ENCODE results near the gene TMSB10. TPM values are rescaled to one million over a fixed set of nuclear protein-coding genes. Genes with fewer than 3 reads are reported as not detected.

The TMSB10 gene
- total RNA-seq (1,000 to 10,000 TPM; 1,864 to 1,912 TPM), polyA plus RNA-seq (ENCODE audit: insufficient read length in 6 of 6) (1,000 to 10,000 TPM; 2,323 to 2,766 (median 2,562) TPM)
- long read RNA-seq, donor 1, transcript TMSB10-201 (3 exons, 496 nt) = major isoform, 4,217 of 4,668 reads
- long read RNA-seq, donor 1, partial matches to known transcripts = 258 of 4,668 reads
- long read RNA-seq, donor 1, other reads (novel, unspliced or antisense) = 193 of 4,668 reads
- long read RNA-seq, donor 2, transcript TMSB10-201 (3 exons, 496 nt) = major isoform, 2,926 of 3,371 reads
- long read RNA-seq, donor 2, partial matches to known transcripts = 319 of 3,371 reads
- long read RNA-seq, donor 2, other reads (novel, unspliced or antisense) = 126 of 3,371 reads
- long read RNA-seq, donor 3, transcript TMSB10-201 (3 exons, 496 nt) = major isoform, 3,510 of 3,777 reads
- long read RNA-seq, donor 3, partial matches to known transcripts = 172 of 3,777 reads
- long read RNA-seq, donor 3, other reads (novel, unspliced or antisense) = 95 of 3,777 reads
- long read RNA-seq, donor 4, transcript TMSB10-201 (3 exons, 496 nt) = major isoform, 2,315 of 3,153 reads
- long read RNA-seq, donor 4, partial matches to known transcripts = 799 of 3,153 reads
- long read RNA-seq, donor 4, other reads (novel, unspliced or antisense) = 39 of 3,153 reads
- long read RNA-seq, donor 5, transcript TMSB10-201 (3 exons, 496 nt) = major isoform, 2,901 of 3,292 reads
- long read RNA-seq, donor 5, partial matches to known transcripts = 269 of 3,292 reads
- long read RNA-seq, donor 5, other reads (novel, unspliced or antisense) = 122 of 3,292 reads
- long read RNA-seq, donor 6, transcript TMSB10-201 (3 exons, 496 nt) = major isoform, 3,116 of 3,391 reads
- long read RNA-seq, donor 6, partial matches to known transcripts = 199 of 3,391 reads
- long read RNA-seq, donor 6, other reads (novel, unspliced or antisense) = 76 of 3,391 reads
- long read RNA-seq, donor 7, transcript TMSB10-201 (3 exons, 496 nt) = major isoform, 1,194 of 1,377 reads
- long read RNA-seq, donor 7, partial matches to known transcripts = 155 of 1,377 reads
- long read RNA-seq, donor 7, other reads (novel, unspliced or antisense) = 28 of 1,377 reads
- long read RNA-seq, donor 8, transcript TMSB10-201 (3 exons, 496 nt) = major isoform, 1,747 of 1,971 reads
- long read RNA-seq, donor 8, partial matches to known transcripts = 163 of 1,971 reads
- long read RNA-seq, donor 8, other reads (novel, unspliced or antisense) = 61 of 1,971 reads
- long read RNA-seq, donor 9, transcript TMSB10-201 (3 exons, 496 nt) = major isoform, 23 of 32 reads
- long read RNA-seq, donor 9, partial matches to known transcripts = 9 of 32 reads
- long read RNA-seq, donor 9, other reads (novel, unspliced or antisense) = 0 of 32 reads
- long read RNA-seq, donor 10, transcript TMSB10-201 (3 exons, 496 nt) = major isoform, 3,039 of 3,246 reads
- long read RNA-seq, donor 10, partial matches to known transcripts = 150 of 3,246 reads
- long read RNA-seq, donor 10, other reads (novel, unspliced or antisense) = 57 of 3,246 reads
- long read RNA-seq, donor 11, transcript TMSB10-201 (3 exons, 496 nt) = major isoform, 3,457 of 3,847 reads
- long read RNA-seq, donor 11, partial matches to known transcripts = 245 of 3,847 reads
- long read RNA-seq, donor 11, other reads (novel, unspliced or antisense) = 145 of 3,847 reads
- long read RNA-seq, donor 12, transcript TMSB10-201 (3 exons, 496 nt) = major isoform, 1,825 of 1,962 reads
- long read RNA-seq, donor 12, partial matches to known transcripts = 85 of 1,962 reads
- long read RNA-seq, donor 12, other reads (novel, unspliced or antisense) = 52 of 1,962 reads

- peak within 1 kb of the TSS; percentile 97 to 98 for H3K27ac ChIP-seq
- TF ChIP-seq, protein P1, sequence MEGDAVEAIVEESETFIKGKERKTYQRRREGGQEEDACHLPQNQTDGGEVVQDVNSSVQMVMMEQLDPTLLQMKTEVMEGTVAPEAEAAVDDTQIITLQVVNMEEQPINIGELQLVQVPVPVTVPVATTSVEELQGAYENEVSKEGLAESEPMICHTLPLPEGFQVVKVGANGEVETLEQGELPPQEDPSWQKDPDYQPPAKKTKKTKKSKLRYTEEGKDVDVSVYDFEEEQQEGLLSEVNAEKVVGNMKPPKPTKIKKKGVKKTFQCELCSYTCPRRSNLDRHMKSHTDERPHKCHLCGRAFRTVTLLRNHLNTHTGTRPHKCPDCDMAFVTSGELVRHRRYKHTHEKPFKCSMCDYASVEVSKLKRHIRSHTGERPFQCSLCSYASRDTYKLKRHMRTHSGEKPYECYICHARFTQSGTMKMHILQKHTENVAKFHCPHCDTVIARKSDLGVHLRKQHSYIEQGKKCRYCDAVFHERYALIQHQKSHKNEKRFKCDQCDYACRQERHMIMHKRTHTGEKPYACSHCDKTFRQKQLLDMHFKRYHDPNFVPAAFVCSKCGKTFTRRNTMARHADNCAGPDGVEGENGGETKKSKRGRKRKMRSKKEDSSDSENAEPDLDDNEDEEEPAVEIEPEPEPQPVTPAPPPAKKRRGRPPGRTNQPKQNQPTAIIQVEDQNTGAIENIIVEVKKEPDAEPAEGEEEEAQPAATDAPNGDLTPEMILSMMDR (IDR thresholded peaks at IDR 0.05) = no peak
- H3K27me3 ChIP-seq = no peaks in the 10 kb centered on the region
- intact Hi-C loops (cut with DNase I) = no loop called here
- peak; percentile 90 for ATAC-seq
- no peaks in the 10 kb centered on the region for H3K9me3 ChIP-seq
- peak within 1 kb of the TSS; percentile 62 to 99 for H3K4me3 ChIP-seq
- peak; percentile 85 to 96 (median 92) for DNase-seq
- H3K36me3 ChIP-seq = no peaks in the 10 kb centered on the region
- peaks cover 0 to 32% of the 10 kb centered on the region in 2 donors for H3K4me1 ChIP-seq
Observed at GRCh38 chr2:84905181-84906107, at the start of gene TMSB10. Gene TMSB10, plus strand, starts transcription at chr2:84905656.

DNA sequence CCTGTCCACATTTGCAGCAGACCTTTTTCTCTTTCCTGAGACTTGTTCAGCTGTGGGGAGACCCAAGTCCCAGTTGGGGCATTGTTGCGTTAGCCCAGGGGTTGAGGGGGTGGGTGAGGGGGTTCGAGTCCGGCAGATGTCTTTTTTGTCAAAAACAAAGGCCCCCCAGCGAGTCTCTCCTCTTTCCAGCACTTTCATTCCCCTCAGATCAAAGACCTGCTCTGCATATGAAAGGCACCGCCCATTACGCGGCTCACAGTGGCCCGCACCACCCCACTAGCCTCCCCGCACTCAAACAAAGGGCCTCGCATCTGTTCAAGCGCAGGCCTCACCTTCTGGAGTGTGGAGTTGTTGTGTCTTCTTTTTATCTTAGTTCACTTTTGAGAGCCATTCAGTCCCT is 49.7 kb upstream of the TMSB10 start:
- Histone ChIP-seq H3K4me1 (no peaks in the 10 kb centered on the region), H3K9me3 (peaks cover 0 to 14% of the 10 kb centered on the region in 2 donors), H3K27me3 (no peaks in the 10 kb centered on the region), H3K4me3 (no peak overlapping the region), H3K27ac (no peak overlapping the region), H3K36me3 (no peaks in the 10 kb centered on the region)
- TF ChIP-seq, protein P1 (IDR thresholded peaks at IDR 0.05) = no peak
- no peak for ATAC-seq
- DNase-seq = no peak
- intact Hi-C loops (cut with DNase I) = no loop called here

GRCh38 chr2:84856787-84857186 is 48.7 kb upstream of the TMSB10 start:
- intact Hi-C loops (cut with DNase I) = no loop called here
- ATAC-seq (no peak), DNase-seq (no peak)
- TF ChIP-seq, protein P1 (IDR thresholded peaks at IDR 0.05) = no peak
- H3K27ac ChIP-seq = no peak overlapping the region
- peaks cover 0 to 14% of the 10 kb centered on the region in 2 donors for H3K9me3 ChIP-seq
- no peak overlapping the region for H3K4me3 ChIP-seq
- H3K4me1 ChIP-seq = no peaks in the 10 kb centered on the region
- no peaks in the 10 kb centered on the region for H3K27me3 ChIP-seq
- H3K36me3 ChIP-seq = no peaks in the 10 kb centered on the region

GRCh38 chr2:84857566-84857965 is 47.9 kb upstream of the TMSB10 start:
- ATAC-seq = no peak

More at GRCh38 chr2:84857566-84857965, 47.9 kb upstream of the TMSB10 start:
- Histone ChIP-seq H3K36me3 (no peaks in the 10 kb centered on the region), H3K27me3 (no peaks in the 10 kb centered on the region), H3K4me3 (no peak overlapping the region), H3K9me3 (peaks cover 0 to 13% of the 10 kb centered on the region in 2 donors), H3K4me1 (no peaks in the 10 kb centered on the region), H3K27ac (no peak overlapping the region)
- intact Hi-C loops (cut with DNase I) = no loop called here
- DNase-seq = no peak
- TF ChIP-seq, protein P1 (IDR thresholded peaks at IDR 0.05) = no peak

Data from left lung (tissue), 14 donors.